Kidney (tissue), 22 donors: ENCODE data around the gene SNAP47. TPM values are rescaled to one million over a fixed set of nuclear protein-coding genes. Genes with fewer than 3 reads are reported as not detected.

Experiments
- DNase-seq, 5 donors: peaks; one replicate each; pipeline ENCODE4 v3.0.0-alpha.2; 2013 to 2020
- FAIRE-seq: peaks from 2 replicates; lab custom pipeline; 2012; peaks lifted over from hg19 to GRCh38; lab: Jason Lieb, UNC
- H3K27ac ChIP-seq, 2 donors: one replicate each; pipeline ENCODE4 v1.7.0; 2013; ENCODE audit warnings: low read depth in 2 of 2, low read length in 2 of 2, inconsistent platforms in 1 of 2
- H3K27me3 ChIP-seq: one replicate; pipeline ENCODE4 v1.7.1; 2013; ENCODE audit warnings: low read length, inconsistent platforms; ENCODE audit not compliant: control insufficient read depth, insufficient read depth
- H3K36me3 ChIP-seq, 3 donors: one replicate each; pipeline versions ENCODE4 v1.7.0 to v1.7.1; 2013; ENCODE audit warnings: low read length in 3 of 3, control low read depth in 1 of 3, inconsistent platforms in 1 of 3; ENCODE audit not compliant: insufficient read depth in 3 of 3, control insufficient read depth in 2 of 3
- H3K4me1 ChIP-seq, 3 donors: one replicate each; pipeline versions ENCODE4 v1.7.0 to v1.7.1; 2013; ENCODE audit warnings: low read length in 3 of 3, inconsistent platforms in 1 of 3, low read depth in 1 of 3; ENCODE audit not compliant: control insufficient read depth in 2 of 3, insufficient read depth in 2 of 3
- H3K4me3 ChIP-seq, 3 donors: one replicate each; pipeline versions ENCODE4 v1.7.0 to v1.8.1; 2013; ENCODE audit warnings: low read length in 3 of 3, control low read depth in 1 of 3, inconsistent platforms in 1 of 3
- H3K9ac ChIP-seq, 3 donors: one replicate each; pipeline versions ENCODE4 v1.7.0 to v1.7.1; 2013; ENCODE audit warnings: low read length in 3 of 3, control low read depth in 1 of 3, inconsistent platforms in 1 of 3
- H3K9me3 ChIP-seq, 3 donors: one replicate each; pipeline versions ENCODE4 v1.7.0 to v1.7.1; 2013; ENCODE audit warnings: low read length in 3 of 3, control low read depth in 1 of 3, inconsistent platforms in 1 of 3; ENCODE audit not compliant: control insufficient read depth in 2 of 3, insufficient read depth in 1 of 3
- intact Hi-C: fragments of 100-400 bp; cut with DNase I; formaldehyde crosslinking; loops from one replicate; pipeline ENCODE4 v1.11.1; 2022
- long read RNA-seq, 10 donors: library from polyadenylated mRNA in 1 of 10; unstranded in 1 of 10; transcript quantifications; one replicate each; pipeline ENCODE4 v2.0.0 and lab custom pipeline, GENCODE V29; 2021 to 2026
- polyA plus RNA-seq: library from polyadenylated mRNA; stranded (reverse); fragments of 350-450 nt; fragmentation: Illumina TruSeq; extraction: RNeasy Lipid Tissue Mini Kit (QIAGEN cat#74804); gene quantifications from one replicate; pipeline ENCODE4 v1.2.3, GENCODE V29; 2014; ENCODE audit warnings: low read depth, low replicate concordance; ENCODE audit not compliant: insufficient read depth
- total RNA-seq: library from RNA; stranded (reverse); fragmentation: NEBNext Ultra II Directional; extraction: Animal tissue kit (Norgen Biotek cat#: 25700); gene quantifications from one replicate; pipeline ENCODE4 v1.2.1, GENCODE V29; 2021
- TF ChIP-seq, protein P1 (sequence below): IDR thresholded peaks from 3 replicates; pipeline ENCODE4 v1.5.1; 2012; ENCODE audit warnings: mild to moderate bottlenecking, moderate library complexity, borderline replicate concordance; ENCODE audit not compliant: insufficient read depth; ENCODE audit errors: extremely low read depth
- donor health status: control.
- donor health status: control.
- donor health status: control.
- donor health status: control.
- donor health status: control.
- donor health status: DM: yes; HTN: yes; CAD: no.
- donor health status: Normal renal cell carcinoma (clear cell type).

The SNAP47 gene, protein sequence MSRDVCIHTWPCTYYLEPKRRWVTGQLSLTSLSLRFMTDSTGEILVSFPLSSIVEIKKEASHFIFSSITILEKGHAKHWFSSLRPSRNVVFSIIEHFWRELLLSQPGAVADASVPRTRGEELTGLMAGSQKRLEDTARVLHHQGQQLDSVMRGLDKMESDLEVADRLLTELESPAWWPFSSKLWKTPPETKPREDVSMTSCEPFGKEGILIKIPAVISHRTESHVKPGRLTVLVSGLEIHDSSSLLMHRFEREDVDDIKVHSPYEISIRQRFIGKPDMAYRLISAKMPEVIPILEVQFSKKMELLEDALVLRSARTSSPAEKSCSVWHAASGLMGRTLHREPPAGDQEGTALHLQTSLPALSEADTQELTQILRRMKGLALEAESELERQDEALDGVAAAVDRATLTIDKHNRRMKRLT
- 32.4 TPM for total RNA-seq
- 31.6 TPM for polyA plus RNA-seq
- long read RNA-seq, donor 1, transcript SNAP47-202 (5 exons, 2,362 nt) = major isoform, 7 of 8 reads
- long read RNA-seq, donor 1, partial matches to known transcripts = 0 of 8 reads
- long read RNA-seq, donor 1, other reads (novel, unspliced or antisense) = 0 of 8 reads
- long read RNA-seq, donor 2, transcript SNAP47-202 (5 exons, 2,362 nt) = major isoform, 6 of 8 reads
- long read RNA-seq, donor 2, partial matches to known transcripts = 0 of 8 reads
- long read RNA-seq, donor 2, other reads (novel, unspliced or antisense) = 0 of 8 reads
- long read RNA-seq, donor 3, partial matches to known transcripts = 0 of 5 reads
- long read RNA-seq, donor 3, other reads (novel, unspliced or antisense) = 0 of 5 reads
- long read RNA-seq, donor 4, transcript SNAP47-202 (5 exons, 2,362 nt) = major isoform, 11 of 12 reads
- long read RNA-seq, donor 4, partial matches to known transcripts = 0 of 12 reads
- long read RNA-seq, donor 4, other reads (novel, unspliced or antisense) = 0 of 12 reads
- long read RNA-seq, donor 5, partial matches to known transcripts = 0 of 1 reads
- long read RNA-seq, donor 5, other reads (novel, unspliced or antisense) = 0 of 1 reads
- long read RNA-seq, donor 6, partial matches to known transcripts = 5 of 6 reads
- long read RNA-seq, donor 6, other reads (novel, unspliced or antisense) = 0 of 6 reads
- long read RNA-seq, donor 7, transcript SNAP47-202 (5 exons, 2,362 nt) = major isoform, 25 of 73 reads
- long read RNA-seq, donor 7, transcript SNAP47-209 (2 exons, 2,202 nt) = minor isoform, 5 of 73 reads
- long read RNA-seq, donor 7, transcript SNAP47-210 (3 exons, 2,375 nt) = minor isoform, 7 of 73 reads
- long read RNA-seq, donor 7, partial matches to known transcripts = 9 of 73 reads
- long read RNA-seq, donor 7, other reads (novel, unspliced or antisense) = 26 of 73 reads
- long read RNA-seq, donor 8, transcript SNAP47-202 (5 exons, 2,362 nt) = major isoform, 6 of 21 reads
- long read RNA-seq, donor 8, partial matches to known transcripts = 7 of 21 reads
- long read RNA-seq, donor 8, other reads (novel, unspliced or antisense) = 5 of 21 reads
- long read RNA-seq, donor 9, partial matches to known transcripts = 5 of 11 reads
- long read RNA-seq, donor 9, other reads (novel, unspliced or antisense) = 0 of 11 reads
- long read RNA-seq, donor 10, transcript SNAP47-202 (5 exons, 2,362 nt) = major isoform, 6 of 26 reads
- long read RNA-seq, donor 10, partial matches to known transcripts = 12 of 26 reads
- long read RNA-seq, donor 10, other reads (novel, unspliced or antisense) = 5 of 26 reads

DNA sequence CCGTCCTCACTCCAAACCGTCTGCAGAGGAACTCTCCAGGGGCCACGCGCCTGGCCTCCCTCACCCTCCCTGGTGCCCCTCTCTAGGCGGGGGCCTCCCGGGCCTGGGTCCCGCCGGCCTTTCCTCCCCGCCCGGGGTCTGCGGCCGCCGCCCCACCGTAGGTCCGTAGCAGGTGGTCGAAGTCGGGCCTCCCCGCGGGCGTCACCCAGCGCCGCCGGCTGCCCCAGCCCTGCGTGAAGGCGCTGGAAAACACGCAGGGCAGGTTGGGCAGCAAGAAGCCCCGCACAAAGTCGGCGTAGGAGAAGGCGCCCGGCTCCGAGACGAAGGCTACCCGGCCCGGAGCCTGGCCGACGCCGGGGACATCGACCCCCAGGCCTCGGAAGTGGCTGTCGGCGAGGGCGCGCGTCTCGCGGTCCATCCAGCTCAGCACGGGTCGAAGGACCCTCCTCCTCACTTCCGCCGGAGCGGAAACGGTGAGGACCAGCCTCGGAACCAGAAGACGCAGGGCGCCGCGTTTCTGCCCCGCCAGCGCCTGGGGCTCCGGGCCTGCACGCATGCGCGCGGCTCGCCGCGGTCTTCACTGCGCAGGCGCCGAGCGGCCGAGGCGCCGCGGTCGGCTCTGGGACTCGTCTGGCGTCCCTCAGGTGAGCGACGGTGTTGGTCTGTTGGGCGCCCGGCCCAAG is at the start of gene SNAP47, which contains the start of gene JMJD4:
Gene SNAP47, plus strand, starts transcription at position 580 of the 683 bp plus-strand sequence. CDS start 12,302 bp downstream, outside the sequence.
Gene JMJD4, minus strand, starts transcription at position 447 of the 683 bp plus-strand sequence. Its CDS starts 29 bp downstream, at position 418.
- peak within 1 kb of the TSS; percentile 69 to 87 (median 78) for H3K9ac ChIP-seq
- no peaks in the 10 kb centered on the region for H3K9me3 ChIP-seq
- no peaks in the 10 kb centered on the region for H3K27me3 ChIP-seq
- TF ChIP-seq, protein P1, sequence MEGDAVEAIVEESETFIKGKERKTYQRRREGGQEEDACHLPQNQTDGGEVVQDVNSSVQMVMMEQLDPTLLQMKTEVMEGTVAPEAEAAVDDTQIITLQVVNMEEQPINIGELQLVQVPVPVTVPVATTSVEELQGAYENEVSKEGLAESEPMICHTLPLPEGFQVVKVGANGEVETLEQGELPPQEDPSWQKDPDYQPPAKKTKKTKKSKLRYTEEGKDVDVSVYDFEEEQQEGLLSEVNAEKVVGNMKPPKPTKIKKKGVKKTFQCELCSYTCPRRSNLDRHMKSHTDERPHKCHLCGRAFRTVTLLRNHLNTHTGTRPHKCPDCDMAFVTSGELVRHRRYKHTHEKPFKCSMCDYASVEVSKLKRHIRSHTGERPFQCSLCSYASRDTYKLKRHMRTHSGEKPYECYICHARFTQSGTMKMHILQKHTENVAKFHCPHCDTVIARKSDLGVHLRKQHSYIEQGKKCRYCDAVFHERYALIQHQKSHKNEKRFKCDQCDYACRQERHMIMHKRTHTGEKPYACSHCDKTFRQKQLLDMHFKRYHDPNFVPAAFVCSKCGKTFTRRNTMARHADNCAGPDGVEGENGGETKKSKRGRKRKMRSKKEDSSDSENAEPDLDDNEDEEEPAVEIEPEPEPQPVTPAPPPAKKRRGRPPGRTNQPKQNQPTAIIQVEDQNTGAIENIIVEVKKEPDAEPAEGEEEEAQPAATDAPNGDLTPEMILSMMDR = no peak
- peak within 1 kb of the TSS; percentile 81 to 94 (median 81) for H3K4me3 ChIP-seq
- intact Hi-C loops = no loop called here
- peaks cover 0 to 4% (median 0%) of the 10 kb centered on the region in 3 donors for H3K36me3 ChIP-seq
- peaks cover 0 to 28% (median 4%) of the 10 kb centered on the region in 3 donors for H3K4me1 ChIP-seq
- DNase-seq = peak; percentile 94 to 98 (median 96)
- H3K27ac ChIP-seq = peak within 1 kb of the TSS; percentile 84 to 86
- no peak for FAIRE-seq

DNA sequence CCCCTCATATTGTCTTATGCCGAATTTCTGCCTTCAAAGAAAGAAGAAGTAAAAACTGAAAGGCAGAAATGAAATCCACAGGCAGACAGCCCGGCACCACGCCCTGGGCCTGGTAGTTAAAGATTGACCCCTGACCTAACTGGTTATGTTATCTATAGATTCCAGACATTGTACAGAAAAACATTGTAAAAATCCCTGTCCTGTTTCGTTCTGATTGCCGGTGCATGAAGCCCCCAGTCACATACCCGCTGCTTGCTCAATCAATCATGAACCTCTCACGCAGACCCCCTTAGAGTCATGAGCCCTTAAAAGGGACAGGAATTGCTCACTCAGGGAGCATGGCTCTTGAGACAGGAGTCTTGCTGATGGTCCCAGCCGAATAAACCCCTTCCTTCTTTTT is 49.4 kb upstream of the SNAP47 start:
- H3K27me3 ChIP-seq = no peaks in the 10 kb centered on the region
- H3K4me1 ChIP-seq = no peaks in the 10 kb centered on the region
- intact Hi-C loops = no loop called here
- H3K9me3 ChIP-seq = peaks cover 0 to 34% (median 2%) of the 10 kb centered on the region in 3 donors
- H3K4me3 ChIP-seq = no peak overlapping the region
- no peak overlapping the region for H3K27ac ChIP-seq
- FAIRE-seq (no peak), DNase-seq (no peak)
- no peaks in the 10 kb centered on the region for H3K36me3 ChIP-seq
- H3K9ac ChIP-seq = no peak overlapping the region
- TF ChIP-seq, protein P1 = no peak
